AG04450 (cell line): ENCODE data around the gene TRIM7. TPM values are rescaled to one million over a fixed set of nuclear protein-coding genes. Genes with fewer than 3 reads are reported as not detected.

Source experiments
- CTCF ChIA-PET: fragments of 300-600, 350-600 bp; formaldehyde crosslinking; extraction: SDS; loops from one replicate; lab custom pipeline; 2022; ENCODE audit warnings: antibody characterized with exemption, inconsistent platforms; lab: Charles Lee
- POLR2A ChIA-PET: fragments of 350-600 bp; formaldehyde crosslinking; extraction: SDS; loops from one replicate; lab custom pipeline; 2021; ENCODE audit warnings: antibody characterized with exemption, inconsistent platforms; lab: Yijun Ruan, JAX
- DNase-seq: peaks from one replicate; pipeline ENCODE4 v3.0.0-alpha.2; 2011; ENCODE audit warnings: low read depth, low spot score
- H3K27ac ChIP-seq: one replicate; pipeline ENCODE4 v1.5.1; 2012; ENCODE audit warnings: low read depth, low read length, control low read depth
- H3K27me3 ChIP-seq: one replicate; pipeline ENCODE4 v1.6.0; 2012; ENCODE audit warnings: low read length; ENCODE audit not compliant: control insufficient read depth, insufficient read depth
- H3K4me3 ChIP-seq: 2 replicates; pipeline ENCODE4 v1.5.1; 2011; ENCODE audit warnings: mild to moderate bottlenecking, low read depth, low read length, control low read depth
- H3K9me3 ChIP-seq: 2 replicates; pipeline ENCODE4 v1.5.1; 2012; ENCODE audit warnings: low read length; ENCODE audit not compliant: control insufficient read depth, insufficient read depth
- CTCF ChIP-seq: IDR thresholded peaks from 2 replicates; pipeline ENCODE4 v1.5.1; 2011; ENCODE audit warnings: low read depth, low read length, control low read depth, inconsistent platforms
- polyA plus RNA-seq: library from polyadenylated mRNA; depleted of rRNA; stranded (reverse); fragments of >200 nt; gene quantifications from 2 replicates; pipeline ENCODE4 v1.2.3, GENCODE V29; 2011

TRIM7 gene
- polyA plus RNA-seq, 1 experiment: 1.1 TPM

DNA sequence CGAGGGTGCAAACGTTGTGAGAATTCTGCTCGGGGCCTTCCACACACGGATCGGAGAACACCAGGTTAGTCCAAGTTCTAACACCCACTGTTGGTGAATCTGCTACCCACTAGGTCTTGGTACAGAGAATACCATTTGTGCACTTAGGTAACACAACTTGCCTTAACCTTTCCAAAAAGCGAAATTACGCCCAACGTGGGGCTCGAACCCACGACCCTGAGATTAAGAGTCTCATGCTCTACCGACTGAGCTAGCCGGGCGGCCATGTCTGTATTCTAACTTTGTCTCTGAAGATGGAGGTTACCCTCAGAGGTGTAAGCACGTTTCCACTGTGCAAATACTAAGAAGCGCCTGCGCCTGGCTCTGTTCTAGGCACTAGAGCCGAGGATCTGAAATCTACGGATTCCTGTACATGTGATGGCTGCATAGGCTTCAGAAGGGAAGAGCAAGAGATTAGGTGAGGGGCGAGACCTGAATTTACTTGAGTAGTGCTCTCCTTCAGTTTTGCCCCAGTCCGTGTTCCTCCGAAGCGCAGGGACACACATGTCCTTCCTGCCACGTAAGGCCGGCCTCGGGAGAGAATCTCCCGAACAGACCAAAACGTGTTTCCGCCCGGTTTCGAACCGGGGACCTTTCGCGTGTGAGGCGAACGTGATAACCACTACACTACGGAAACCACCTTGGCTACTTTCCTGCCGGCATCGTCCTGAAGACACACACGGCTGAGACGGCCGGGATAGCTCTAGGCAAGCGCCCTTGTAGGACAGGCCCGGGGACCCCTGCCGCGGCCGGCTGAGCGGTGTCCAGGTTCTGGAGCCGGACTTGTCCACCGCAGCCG is 17.0 kb upstream of the TRIM7 start:
- Histone ChIP-seq H3K4me3 (peak overlapping the region; percentile 94), H3K27me3 (no peaks in the 10 kb centered on the region), H3K27ac (peak overlapping the region; percentile 96), H3K9me3 (no peaks in the 10 kb centered on the region; the same call in 1 of the 2 replicates)
- DNase-seq: peak; percentile 92
- TF ChIP-seq CTCF: no peak
- POLR2A ChIA-PET: interaction anchor here (0.6 to 3.1 kb wide), 6 partner anchors 14 to 428 kb away, joined by 3 to 25 read pairs (median 6); partner anchors contain the start of genes RACK1 and TRIM52
- CTCF ChIA-PET: interaction anchor here (0.6 kb wide), 1 partner anchor 19 kb away, joined by 3 read pairs; no protein-coding TSS in a partner anchor

GRCh38 chr5:181221105-181221791 is 16.3 kb upstream of the TRIM7 start:
- Histone ChIP-seq H3K27ac (no peak overlapping the region), H3K27me3 (no peaks in the 10 kb centered on the region), H3K9me3 (no peaks in the 10 kb centered on the region; the same call in 1 of the 2 replicates), H3K4me3 (peak overlapping the region; percentile 22; the same call in 1 of the 2 replicates)
- TF ChIP-seq CTCF: no peak
- CTCF ChIA-PET: no interaction called here
- POLR2A ChIA-PET: interaction anchor here (1.5 to 3.1 kb wide), 3 partner anchors 14 to 29 kb away, joined by 3 to 25 read pairs (median 12); no protein-coding TSS in a partner anchor
- no peak for DNase-seq

GRCh38 chr5:181220178-181220515 is 15.2 kb upstream of the TRIM7 start:
- no peaks in the 10 kb centered on the region for H3K27me3 ChIP-seq
- TF ChIP-seq CTCF: no peak
- H3K9me3 ChIP-seq: no peaks in the 10 kb centered on the region; the same call in 1 of the 2 replicates
- no peak for DNase-seq
- ChIA-PET CTCF (interaction anchor here (0.6 kb wide), 1 partner anchor 35 kb away, joined by 3 read pairs; no protein-coding TSS in a partner anchor), POLR2A (no interaction called here)
- no peak overlapping the region for H3K4me3 ChIP-seq
- no peak overlapping the region for H3K27ac ChIP-seq

DNA sequence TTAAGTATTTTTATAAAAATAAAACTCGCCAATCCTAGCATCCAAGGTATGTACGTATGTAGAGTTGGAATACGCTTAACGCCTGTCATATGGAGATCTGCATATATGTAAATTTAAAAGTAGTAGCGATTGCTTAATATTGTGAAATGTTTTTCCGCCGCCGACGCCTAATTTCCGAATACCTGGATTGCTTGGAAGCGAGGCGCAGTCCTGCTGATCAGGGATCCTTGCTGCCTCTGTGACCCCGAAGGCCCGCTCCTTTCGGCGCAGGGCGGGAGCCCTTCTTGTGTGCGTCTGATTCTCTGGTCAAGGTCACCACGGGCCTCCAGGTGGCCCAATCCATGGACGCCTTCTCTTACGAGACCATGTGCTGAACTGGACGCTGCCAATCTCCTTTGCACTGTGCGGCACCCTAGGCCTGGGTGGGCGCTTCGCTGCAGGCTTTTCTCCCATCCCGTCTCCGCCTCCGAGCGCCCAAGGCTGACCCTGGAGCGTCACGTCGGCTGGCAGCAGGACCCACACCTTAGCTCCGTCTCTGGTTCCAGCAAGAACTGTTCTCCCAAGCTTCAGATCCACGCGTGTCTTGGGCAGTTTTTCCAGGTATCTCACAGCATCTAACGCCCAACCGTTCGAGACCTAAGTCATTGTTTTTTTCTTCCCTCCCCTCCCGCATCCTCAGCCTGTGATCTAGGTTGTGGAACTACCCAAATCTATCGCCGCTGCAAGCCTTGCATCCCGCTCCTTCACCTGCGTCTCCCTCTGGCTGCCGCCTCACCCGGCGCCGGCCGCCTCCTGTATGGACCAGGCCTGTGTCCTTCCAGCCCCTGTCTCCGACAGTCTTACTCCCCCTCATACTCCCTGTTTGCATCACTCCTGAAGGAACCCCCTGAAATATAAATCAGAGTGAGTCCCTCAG is 14.5 kb upstream of the TRIM7 start:
- H3K4me3 ChIP-seq: no peak overlapping the region
- H3K27me3 ChIP-seq: peaks cover 3% of the 10 kb centered on the region
- DNase-seq: no peak
- no peak overlapping the region for H3K27ac ChIP-seq
- no peak for TF ChIP-seq CTCF
- no peaks in the 10 kb centered on the region; the same call in 1 of the 2 replicates for H3K9me3 ChIP-seq
- CTCF ChIA-PET: interaction anchor here (0.6 kb wide), 1 partner anchor 36 kb away, joined by 3 read pairs; no protein-coding TSS in a partner anchor
- POLR2A ChIA-PET: no interaction called here
